ENCODE results near the gene LIMK1.

The LIMK1 gene

DNA sequence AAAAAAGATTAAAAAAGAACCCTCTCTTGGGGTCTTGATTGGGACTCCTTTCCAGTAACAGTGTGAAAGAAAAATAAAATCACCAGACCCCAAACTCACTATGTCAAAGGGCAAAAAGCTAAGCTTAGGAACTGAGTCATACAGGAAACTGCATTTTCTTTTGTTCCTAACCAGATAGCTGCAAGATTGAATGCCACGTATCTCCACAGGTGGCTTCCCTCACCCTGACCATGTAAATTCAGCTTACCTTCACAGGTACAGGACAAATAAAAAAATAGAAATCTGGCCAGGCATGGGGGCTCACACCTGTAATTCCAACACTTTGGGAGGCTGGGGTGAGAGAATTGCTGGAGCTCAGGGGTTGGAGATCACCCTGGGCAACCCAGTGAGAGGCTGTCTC lies 58.1 kb downstream of the LIMK1 start:
- Histone ChIP-seq H3K79me2 (ENCODE audit: insufficient read depth, low read length) (no peaks in the 10 kb centered on the region), H3K9me3 (ENCODE audit: low read length) (peaks cover 16% of the 10 kb centered on the region), H3K4me3 (ENCODE audit: low read depth, low read length, poor library complexity, severe bottlenecking) (no peak overlapping the region), H3K9me2 (ENCODE audit: low read depth, low read length) (no peaks in the 10 kb centered on the region), H3K36me3 (ENCODE audit: insufficient read depth, low read length) (no peaks in the 10 kb centered on the region; the same call in 1 of the 2 replicates), H3F3A (ENCODE audit: insufficient read depth, low read length) (no peaks in the 10 kb centered on the region), H3K4me1 (ENCODE audit: insufficient read depth, low read length, severe bottlenecking) (peaks cover 6% of the 10 kb centered on the region), H3K27ac (ENCODE audit: low read depth, low read length, poor library complexity, severe bottlenecking) (no peak overlapping the region), H4K20me1 (ENCODE audit: insufficient read depth, low read length) (no peaks in the 10 kb centered on the region), H3K27me3 (ENCODE audit: insufficient read depth, low read length) (peaks cover 9% of the 10 kb centered on the region; the same call in 1 of the 2 replicates), H2AFZ (ENCODE audit: low read length) (no peak overlapping the region), H3K4me2 (ENCODE audit: low read length) (no peak overlapping the region), H3K9ac (ENCODE audit: low read length) (no peak overlapping the region)
- TF ChIP-seq, protein P1, sequence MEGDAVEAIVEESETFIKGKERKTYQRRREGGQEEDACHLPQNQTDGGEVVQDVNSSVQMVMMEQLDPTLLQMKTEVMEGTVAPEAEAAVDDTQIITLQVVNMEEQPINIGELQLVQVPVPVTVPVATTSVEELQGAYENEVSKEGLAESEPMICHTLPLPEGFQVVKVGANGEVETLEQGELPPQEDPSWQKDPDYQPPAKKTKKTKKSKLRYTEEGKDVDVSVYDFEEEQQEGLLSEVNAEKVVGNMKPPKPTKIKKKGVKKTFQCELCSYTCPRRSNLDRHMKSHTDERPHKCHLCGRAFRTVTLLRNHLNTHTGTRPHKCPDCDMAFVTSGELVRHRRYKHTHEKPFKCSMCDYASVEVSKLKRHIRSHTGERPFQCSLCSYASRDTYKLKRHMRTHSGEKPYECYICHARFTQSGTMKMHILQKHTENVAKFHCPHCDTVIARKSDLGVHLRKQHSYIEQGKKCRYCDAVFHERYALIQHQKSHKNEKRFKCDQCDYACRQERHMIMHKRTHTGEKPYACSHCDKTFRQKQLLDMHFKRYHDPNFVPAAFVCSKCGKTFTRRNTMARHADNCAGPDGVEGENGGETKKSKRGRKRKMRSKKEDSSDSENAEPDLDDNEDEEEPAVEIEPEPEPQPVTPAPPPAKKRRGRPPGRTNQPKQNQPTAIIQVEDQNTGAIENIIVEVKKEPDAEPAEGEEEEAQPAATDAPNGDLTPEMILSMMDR (IDR thresholded peaks at IDR 0.05; ENCODE audit: low read length) = no peak
- TF ChIP-seq EZH2 (IDR thresholded peaks at IDR 0.05; ENCODE audit: borderline replicate concordance, low read length) = no peak

DNA sequence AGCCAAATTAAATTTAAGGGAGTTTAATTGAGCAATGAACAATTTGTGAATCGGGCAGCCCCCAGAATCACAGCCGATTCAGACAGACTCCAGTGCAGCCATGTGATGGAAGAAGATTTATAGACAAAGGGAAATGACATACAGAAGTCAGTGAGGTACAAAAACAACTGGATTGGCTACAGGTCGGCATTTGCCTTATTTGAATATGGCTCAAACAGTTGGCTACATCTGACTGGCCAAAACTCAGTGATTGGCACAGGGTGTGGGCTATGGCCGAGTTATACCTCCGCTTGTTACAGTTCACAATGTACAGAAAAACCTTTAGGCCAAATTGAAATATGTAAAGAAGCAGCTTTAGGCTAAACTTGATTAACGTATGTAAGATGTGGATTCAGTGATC lies 59.8 kb downstream of the LIMK1 start:
- Histone ChIP-seq H3K9ac (ENCODE audit: low read length) (no peak overlapping the region), H2AFZ (ENCODE audit: low read length) (no peak overlapping the region), H3K4me2 (ENCODE audit: low read length) (no peak overlapping the region; the same call in 1 of the 2 replicates), H3K36me3 (ENCODE audit: insufficient read depth, low read length) (no peaks in the 10 kb centered on the region; the same call in 1 of the 2 replicates), H3F3A (ENCODE audit: insufficient read depth, low read length) (no peaks in the 10 kb centered on the region), H3K4me3 (ENCODE audit: low read depth, low read length, poor library complexity, severe bottlenecking) (no peak overlapping the region), H3K27ac (ENCODE audit: low read depth, low read length, poor library complexity, severe bottlenecking) (no peak overlapping the region), H3K27me3 (ENCODE audit: insufficient read depth, low read length) (peaks cover 9% of the 10 kb centered on the region; the same call in 1 of the 2 replicates), H4K20me1 (ENCODE audit: insufficient read depth, low read length) (no peaks in the 10 kb centered on the region), H3K4me1 (ENCODE audit: insufficient read depth, low read length, severe bottlenecking) (peaks cover 6% of the 10 kb centered on the region), H3K9me2 (ENCODE audit: low read depth, low read length) (no peaks in the 10 kb centered on the region), H3K79me2 (ENCODE audit: insufficient read depth, low read length) (no peaks in the 10 kb centered on the region), H3K9me3 (ENCODE audit: low read length) (peaks cover 16% of the 10 kb centered on the region)
- TF ChIP-seq, protein P1 (IDR thresholded peaks at IDR 0.05; ENCODE audit: low read length) = no peak
- TF ChIP-seq EZH2 (IDR thresholded peaks at IDR 0.05; ENCODE audit: borderline replicate concordance, low read length) = no peak

DNA sequence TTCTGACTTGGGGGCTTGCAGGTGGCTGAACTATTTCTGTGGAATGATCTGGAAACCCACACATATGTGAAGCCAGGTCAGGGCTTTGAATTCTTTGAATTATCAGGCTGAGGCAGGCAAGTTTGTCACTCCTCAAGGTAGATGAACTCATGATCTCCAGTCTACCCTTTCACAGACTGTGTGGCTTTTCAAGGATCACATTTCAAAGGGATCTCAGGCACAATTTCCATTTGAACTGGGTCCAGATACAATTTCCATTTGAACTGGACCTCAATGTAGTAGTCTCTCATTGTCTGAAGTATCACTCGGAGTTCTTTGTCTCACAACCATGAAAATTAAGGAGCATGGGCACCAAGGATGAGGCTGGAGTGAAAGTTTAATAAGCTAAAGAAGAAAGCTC lies 64.9 kb downstream of the LIMK1 start:
- H3K4me1 ChIP-seq (ENCODE audit: insufficient read depth, low read length, severe bottlenecking) = peaks cover 8% of the 10 kb centered on the region
- no peak overlapping the region for H2AFZ ChIP-seq (ENCODE audit: low read length)
- no peaks in the 10 kb centered on the region; the same call in 1 of the 2 replicates for H3K36me3 ChIP-seq (ENCODE audit: insufficient read depth, low read length)
- H3F3A ChIP-seq (ENCODE audit: insufficient read depth, low read length) = no peaks in the 10 kb centered on the region
- no peak overlapping the region for H3K9ac ChIP-seq (ENCODE audit: low read length)
- peaks cover 16% of the 10 kb centered on the region for H3K9me3 ChIP-seq (ENCODE audit: low read length)
- H3K27me3 ChIP-seq (ENCODE audit: insufficient read depth, low read length) = peaks cover 13% of the 10 kb centered on the region
- TF ChIP-seq EZH2 (IDR thresholded peaks at IDR 0.05; ENCODE audit: borderline replicate concordance, low read length) = no peak
- no peaks in the 10 kb centered on the region for H3K9me2 ChIP-seq (ENCODE audit: low read depth, low read length)
- no peak overlapping the region for H3K4me3 ChIP-seq (ENCODE audit: low read depth, low read length, poor library complexity, severe bottlenecking)
- no peak overlapping the region for H3K27ac ChIP-seq (ENCODE audit: low read depth, low read length, poor library complexity, severe bottlenecking)
- no peaks in the 10 kb centered on the region for H3K79me2 ChIP-seq (ENCODE audit: insufficient read depth, low read length)
- H3K4me2 ChIP-seq (ENCODE audit: low read length) = no peak overlapping the region
- no peaks in the 10 kb centered on the region for H4K20me1 ChIP-seq (ENCODE audit: insufficient read depth, low read length)

DNA sequence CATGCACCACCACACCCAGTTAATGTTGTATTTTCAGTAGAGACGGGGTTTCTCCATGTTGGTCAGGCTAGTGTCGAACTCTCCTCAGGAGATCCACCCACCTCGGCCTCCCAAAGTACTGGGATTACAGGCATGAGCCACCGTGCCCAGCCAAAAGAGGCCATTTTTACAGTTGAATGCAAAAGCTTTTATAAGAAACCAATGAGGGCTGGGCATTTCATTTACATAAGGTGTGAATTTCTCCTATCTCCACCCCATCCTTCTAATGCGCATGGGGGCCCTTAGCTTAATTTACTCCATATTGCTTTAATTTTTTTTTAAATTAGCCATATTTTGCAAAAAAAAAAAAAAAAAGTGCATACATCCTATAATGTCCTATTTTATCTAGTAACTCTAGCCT lies 65.5 kb downstream of the LIMK1 start:
- H3K36me3 ChIP-seq (ENCODE audit: insufficient read depth, low read length) = no peaks in the 10 kb centered on the region; the same call in 1 of the 2 replicates
- peaks cover 13% of the 10 kb centered on the region for H3K27me3 ChIP-seq (ENCODE audit: insufficient read depth, low read length)
- TF ChIP-seq EZH2 (IDR thresholded peaks at IDR 0.05; ENCODE audit: borderline replicate concordance, low read length) = no peak
- TF ChIP-seq, protein P1 (IDR thresholded peaks at IDR 0.05; ENCODE audit: low read length) = no peak
- H3K4me2 ChIP-seq (ENCODE audit: low read length) = no peak overlapping the region
- no peak overlapping the region for H3K9ac ChIP-seq (ENCODE audit: low read length)
- H2AFZ ChIP-seq (ENCODE audit: low read length) = no peak overlapping the region
- peaks cover 6% of the 10 kb centered on the region for H3K4me1 ChIP-seq (ENCODE audit: insufficient read depth, low read length, severe bottlenecking)
- H4K20me1 ChIP-seq (ENCODE audit: insufficient read depth, low read length) = no peaks in the 10 kb centered on the region
- no peaks in the 10 kb centered on the region for H3K79me2 ChIP-seq (ENCODE audit: insufficient read depth, low read length)
- H3K9me2 ChIP-seq (ENCODE audit: low read depth, low read length) = no peaks in the 10 kb centered on the region
- H3K9me3 ChIP-seq (ENCODE audit: low read length) = peaks cover 15% of the 10 kb centered on the region
- H3F3A ChIP-seq (ENCODE audit: insufficient read depth, low read length) = no peaks in the 10 kb centered on the region
- no peak overlapping the region for H3K4me3 ChIP-seq (ENCODE audit: low read depth, low read length, poor library complexity, severe bottlenecking)
- no peak overlapping the region for H3K27ac ChIP-seq (ENCODE audit: low read depth, low read length, poor library complexity, severe bottlenecking)
